Measurements from ENCODE around the gene GPRC5B. TPM values are rescaled to one million over a fixed set of nuclear protein-coding genes. Genes with fewer than 3 reads are reported as not detected.

Gene GPRC5B
- total and polyA plus RNA-seq, 4 donors: 6.8 to 21.2 (median 9.5) TPM

DNA sequence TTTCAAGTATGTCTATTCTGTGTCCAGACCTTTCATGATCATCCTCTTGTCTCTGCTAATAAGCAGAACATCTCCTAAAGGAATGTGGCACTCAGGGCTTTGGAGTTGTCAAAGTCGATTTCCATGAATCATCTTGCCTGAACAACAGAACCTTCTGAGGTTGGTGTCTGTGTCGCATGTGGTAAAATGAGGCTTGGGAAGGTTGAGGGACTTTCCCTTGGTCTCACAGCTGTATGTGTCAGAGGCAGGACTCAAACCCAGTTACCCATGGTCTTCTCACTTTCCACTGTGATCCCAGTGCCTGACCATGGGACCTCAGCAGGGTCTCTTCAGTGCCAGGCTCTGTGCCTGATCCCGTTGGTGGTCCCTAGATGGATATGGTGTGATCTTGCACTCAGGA lies 4.2 kb upstream of the GPRC5B start:
- no peak for ATAC-seq (ENCODE audit: insufficient read depth, low FRiP score)
- TF ChIP-seq, protein P1, sequence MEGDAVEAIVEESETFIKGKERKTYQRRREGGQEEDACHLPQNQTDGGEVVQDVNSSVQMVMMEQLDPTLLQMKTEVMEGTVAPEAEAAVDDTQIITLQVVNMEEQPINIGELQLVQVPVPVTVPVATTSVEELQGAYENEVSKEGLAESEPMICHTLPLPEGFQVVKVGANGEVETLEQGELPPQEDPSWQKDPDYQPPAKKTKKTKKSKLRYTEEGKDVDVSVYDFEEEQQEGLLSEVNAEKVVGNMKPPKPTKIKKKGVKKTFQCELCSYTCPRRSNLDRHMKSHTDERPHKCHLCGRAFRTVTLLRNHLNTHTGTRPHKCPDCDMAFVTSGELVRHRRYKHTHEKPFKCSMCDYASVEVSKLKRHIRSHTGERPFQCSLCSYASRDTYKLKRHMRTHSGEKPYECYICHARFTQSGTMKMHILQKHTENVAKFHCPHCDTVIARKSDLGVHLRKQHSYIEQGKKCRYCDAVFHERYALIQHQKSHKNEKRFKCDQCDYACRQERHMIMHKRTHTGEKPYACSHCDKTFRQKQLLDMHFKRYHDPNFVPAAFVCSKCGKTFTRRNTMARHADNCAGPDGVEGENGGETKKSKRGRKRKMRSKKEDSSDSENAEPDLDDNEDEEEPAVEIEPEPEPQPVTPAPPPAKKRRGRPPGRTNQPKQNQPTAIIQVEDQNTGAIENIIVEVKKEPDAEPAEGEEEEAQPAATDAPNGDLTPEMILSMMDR (IDR thresholded peaks at IDR 0.05; ENCODE audit: control extremely low read depth, extremely low read depth): no peak

DNA sequence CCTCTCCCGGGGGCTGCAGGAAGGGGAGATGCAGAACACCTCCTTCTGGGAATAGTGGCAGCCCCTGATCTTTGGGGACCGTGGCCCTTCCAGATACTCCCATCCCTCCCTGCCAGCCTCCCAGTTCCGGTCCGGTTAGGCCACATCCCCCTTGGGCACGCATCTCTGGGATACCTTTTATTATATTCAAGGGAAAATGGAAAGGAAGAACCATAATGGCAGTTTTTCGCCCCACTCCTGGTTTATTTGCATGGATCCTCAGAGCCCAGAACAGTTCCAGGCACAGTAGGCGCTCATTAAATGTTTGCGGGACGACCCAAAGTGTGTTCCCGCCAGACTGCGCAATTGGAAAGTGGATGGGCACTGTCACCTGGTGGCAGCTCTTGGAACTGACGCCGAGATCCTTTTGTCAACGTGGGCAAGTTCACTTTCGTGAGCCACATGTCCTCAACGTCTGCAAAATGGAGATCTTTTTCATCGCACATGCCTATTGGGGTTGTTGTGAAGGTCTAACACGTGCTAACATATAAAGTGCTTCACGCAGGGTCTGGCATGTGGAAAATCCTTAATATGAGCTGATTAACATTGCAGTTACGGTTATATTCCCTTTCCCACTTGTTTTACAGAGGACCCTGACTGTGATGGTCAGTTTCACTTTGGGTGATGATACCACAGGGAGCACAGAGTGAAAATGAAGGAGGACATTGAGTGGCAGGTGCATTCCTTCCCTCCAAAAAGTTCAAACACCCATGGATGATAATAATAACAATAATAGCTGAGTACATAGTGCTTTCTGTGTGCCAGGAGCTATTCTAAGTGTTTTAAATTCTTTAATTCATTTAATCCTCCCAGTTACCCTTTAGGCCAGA lies 1.7 kb upstream of the GPRC5B start:
- DNase-seq: peak; percentile 84 to 86 (median 85)
- 5 to 6% methylated on average over 20 of the region's 20 CpGs for whole genome bisulfite sequencing, 2 donors
- TF ChIP-seq, protein P1 (IDR thresholded peaks at IDR 0.05; ENCODE audit: control extremely low read depth, extremely low read depth): peak; percentile 99
- ATAC-seq (ENCODE audit: insufficient read depth, low FRiP score): peak; percentile 61
- H3K27me3 ChIP-seq (ENCODE audit: control insufficient read depth in 3 of 3, insufficient read depth in 3 of 3, low read length in 2 of 3): peaks cover 0 to 5% (median 0%) of the 10 kb centered on the region in 3 donors
- H3K4me1 ChIP-seq (ENCODE audit: control insufficient read depth in 5 of 5, insufficient read depth in 5 of 5, low read length in 5 of 5): peaks cover 0 to 27% (median 5%) of the 10 kb centered on the region in 5 donors
- no peaks in the 10 kb centered on the region for H3K36me3 ChIP-seq (ENCODE audit: control insufficient read depth in 4 of 4, insufficient read depth in 4 of 4, low read length in 4 of 4)
- H3K4me3 ChIP-seq: no peak overlapping the region
- H3K9me3 ChIP-seq (ENCODE audit: control insufficient read depth in 4 of 4, insufficient read depth in 3 of 4, low read length in 3 of 4): peaks cover 0 to 1% (median 0%) of the 10 kb centered on the region in 4 donors
- H3K9ac ChIP-seq (ENCODE audit: insufficient read depth in 1 of 2, low read length in 2 of 2): no peak overlapping the region
- no peak overlapping the region for H3K27ac ChIP-seq (ENCODE audit: low read depth in 1 of 2, low read length in 1 of 2)

More for the DNA sequence above, 4.2 kb upstream of the GPRC5B start:
- Histone ChIP-seq H3K27me3 (ENCODE audit: control insufficient read depth in 3 of 3, insufficient read depth in 3 of 3, low read length in 2 of 3) (peaks cover 0 to 5% (median 0%) of the 10 kb centered on the region in 3 donors), H3K4me1 (ENCODE audit: control insufficient read depth in 5 of 5, insufficient read depth in 5 of 5, low read length in 5 of 5) (peaks cover 0 to 9% (median 3%) of the 10 kb centered on the region in 5 donors), H3K4me3 (no peak overlapping the region), H3K9ac (ENCODE audit: insufficient read depth in 1 of 2, low read length in 2 of 2) (no peak overlapping the region), H3K36me3 (ENCODE audit: control insufficient read depth in 4 of 4, insufficient read depth in 4 of 4, low read length in 4 of 4) (no peaks in the 10 kb centered on the region), H3K27ac (ENCODE audit: low read depth in 1 of 2, low read length in 1 of 2) (no peak overlapping the region), H3K9me3 (ENCODE audit: control insufficient read depth in 4 of 4, insufficient read depth in 3 of 4, low read length in 3 of 4) (peaks cover 0 to 1% (median 0%) of the 10 kb centered on the region in 4 donors)
- DNase-seq: no peak
- 76 to 88% methylated on average over 3 of the region's 3 CpGs for WGBS, 2 donors

DNA sequence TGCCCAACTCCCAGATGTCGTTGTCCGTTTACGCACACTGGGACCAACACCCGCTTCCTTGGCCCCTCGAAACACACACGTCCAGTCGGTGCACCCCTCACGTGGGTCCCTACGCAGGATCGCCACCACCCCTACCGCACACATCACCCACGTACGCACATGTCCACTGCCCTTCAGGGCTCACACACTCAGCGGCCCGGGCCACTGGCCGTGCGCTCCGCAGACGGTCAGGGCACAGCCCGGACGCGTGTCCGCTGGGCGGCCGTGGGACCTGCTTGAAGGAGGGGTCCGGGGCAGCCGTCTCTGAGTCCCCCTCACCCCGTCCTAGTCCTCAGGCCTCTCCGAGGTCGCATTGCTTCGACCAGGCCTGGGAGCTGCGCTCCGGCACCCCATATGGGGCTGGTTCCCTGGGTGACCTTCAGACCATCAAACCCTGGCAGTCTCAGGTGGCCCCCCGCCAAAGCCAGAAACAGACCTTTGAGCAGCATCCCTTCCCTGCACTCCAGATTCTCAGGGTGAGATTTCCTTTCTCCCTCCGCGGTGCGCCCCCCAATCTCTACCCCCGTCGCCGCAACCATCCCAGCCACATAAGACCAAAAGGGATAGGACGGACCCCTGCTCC lies 914 bp upstream of the GPRC5B start:
- Histone ChIP-seq H3K27ac (ENCODE audit: low read depth in 1 of 2, low read length in 1 of 2) (no peak overlapping the region), H3K4me3 (no peak overlapping the region), H3K4me1 (ENCODE audit: control insufficient read depth in 5 of 5, insufficient read depth in 5 of 5, low read length in 5 of 5) (peaks cover 0 to 27% (median 5%) of the 10 kb centered on the region in 5 donors), H3K36me3 (ENCODE audit: control insufficient read depth in 4 of 4, insufficient read depth in 4 of 4, low read length in 4 of 4) (no peaks in the 10 kb centered on the region), H3K9ac (ENCODE audit: insufficient read depth in 1 of 2, low read length in 2 of 2) (peak overlapping the region in 1 of 2 donors; percentile 38), H3K27me3 (ENCODE audit: control insufficient read depth in 3 of 3, insufficient read depth in 3 of 3, low read length in 2 of 3) (peaks cover 0 to 5% (median 0%) of the 10 kb centered on the region in 3 donors), H3K9me3 (ENCODE audit: control insufficient read depth in 4 of 4, insufficient read depth in 3 of 4, low read length in 3 of 4) (no peaks in the 10 kb centered on the region)
- 9 to 10% methylated on average over 41 of the region's 41 CpGs for WGBS, 2 donors
- ATAC-seq (ENCODE audit: insufficient read depth, low FRiP score) (no peak), DNase-seq (peak; percentile 35 to 38 (median 37))
- TF ChIP-seq, protein P1 (IDR thresholded peaks at IDR 0.05; ENCODE audit: control extremely low read depth, extremely low read depth): no peak

Data from lung (tissue), 12 donors.